Measurements from ENCODE around the gene GPR18.

GRCh38 chr13:99280166-99280565 is 22.0 kb upstream of the GPR18 start:
- TF ChIP-seq, protein P1, sequence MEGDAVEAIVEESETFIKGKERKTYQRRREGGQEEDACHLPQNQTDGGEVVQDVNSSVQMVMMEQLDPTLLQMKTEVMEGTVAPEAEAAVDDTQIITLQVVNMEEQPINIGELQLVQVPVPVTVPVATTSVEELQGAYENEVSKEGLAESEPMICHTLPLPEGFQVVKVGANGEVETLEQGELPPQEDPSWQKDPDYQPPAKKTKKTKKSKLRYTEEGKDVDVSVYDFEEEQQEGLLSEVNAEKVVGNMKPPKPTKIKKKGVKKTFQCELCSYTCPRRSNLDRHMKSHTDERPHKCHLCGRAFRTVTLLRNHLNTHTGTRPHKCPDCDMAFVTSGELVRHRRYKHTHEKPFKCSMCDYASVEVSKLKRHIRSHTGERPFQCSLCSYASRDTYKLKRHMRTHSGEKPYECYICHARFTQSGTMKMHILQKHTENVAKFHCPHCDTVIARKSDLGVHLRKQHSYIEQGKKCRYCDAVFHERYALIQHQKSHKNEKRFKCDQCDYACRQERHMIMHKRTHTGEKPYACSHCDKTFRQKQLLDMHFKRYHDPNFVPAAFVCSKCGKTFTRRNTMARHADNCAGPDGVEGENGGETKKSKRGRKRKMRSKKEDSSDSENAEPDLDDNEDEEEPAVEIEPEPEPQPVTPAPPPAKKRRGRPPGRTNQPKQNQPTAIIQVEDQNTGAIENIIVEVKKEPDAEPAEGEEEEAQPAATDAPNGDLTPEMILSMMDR (CRISPR knock-in tag; IDR thresholded peaks at IDR 0.05), result no peak
- TF ChIP-seq DPF2 (CRISPR knock-in tag; IDR thresholded peaks at IDR 0.05; ENCODE audit: borderline replicate concordance, low read depth) (no peak), FOXK2 (IDR thresholded peaks at IDR 0.05) (no peak), ZNF790 (CRISPR knock-in tag; IDR thresholded peaks at IDR 0.05; ENCODE audit: borderline replicate concordance) (no peak), JUN (CRISPR knock-in tag; IDR thresholded peaks at IDR 0.05) (no peak), ZNF773 (CRISPR knock-in tag; IDR thresholded peaks at IDR 0.05; ENCODE audit: borderline replicate concordance) (no peak), HMGXB4 (CRISPR knock-in tag; IDR thresholded peaks at IDR 0.05; ENCODE audit: borderline replicate concordance in 1 of 2, low read depth in 1 of 2) (no peak), TEAD2 (CRISPR knock-in tag; IDR thresholded peaks at IDR 0.05) (no peak), EZH2 (conservative IDR thresholded peaks at IDR 0.05; ENCODE audit: low read depth, low read length) (no peak)
